ENCODE data around the gene SERINC4.

SERINC4 gene

GRCh38 chr15:43795997-43796396, 4.0 kb downstream of the SERINC4 start:
- FAIRE-seq, result no peak

GRCh38 chr15:43795197-43795596, 4.8 kb downstream of the SERINC4 start:
- FAIRE-seq, result no peak

- FAIRE-seq, result no peak
Observed at GRCh38 chr15:43794269-43795037, 5.6 kb downstream of the SERINC4 start.

- no peak for FAIRE-seq
Observed at GRCh38 chr15:43793647-43794046, 6.4 kb downstream of the SERINC4 start.

GRCh38 chr15:43792761-43793476, 7.1 kb downstream of the SERINC4 start:
- no peak for FAIRE-seq

GRCh38 chr15:43791993-43792760, 7.8 kb downstream of the SERINC4 start, which contains the start of gene SERF2:
Gene SERF2, plus strand, starts transcription at chr15:43792320. Its CDS starts 57 bp downstream, at chr15:43792377.
- FAIRE-seq, result peak; percentile 96

- no peak for FAIRE-seq
Observed at GRCh38 chr15:43789409-43789808, 10.6 kb downstream of the SERINC4 start.

- FAIRE-seq, result no peak
Observed at GRCh38 chr15:43779016-43779415, 21.0 kb downstream of the SERINC4 start.

GRCh38 chr15:43777267-43777914, 22.6 kb downstream of the SERINC4 start:
- FAIRE-seq, result no peak

- FAIRE-seq, result no peak
Observed at GRCh38 chr15:43776718-43777266, 23.2 kb downstream of the SERINC4 start, which contains the start of gene ELL3. Gene ELL3, minus strand, starts transcription at chr15:43776966. Its CDS starts 65 bp downstream, at chr15:43776901.

GRCh38 chr15:43776101-43776717, 23.8 kb downstream of the SERINC4 start:
- no peak for FAIRE-seq

GRCh38 chr15:43775411-43775965, 24.5 kb downstream of the SERINC4 start:
- no peak for FAIRE-seq

GRCh38 chr15:43774062-43774461, 26.0 kb downstream of the SERINC4 start:
- no peak for FAIRE-seq

GRCh38 chr15:43772624-43773023, 27.4 kb downstream of the SERINC4 start:
- FAIRE-seq, result no peak

GRCh38 chr15:43771816-43772215, 28.2 kb downstream of the SERINC4 start:
- no peak for FAIRE-seq

- no peak for FAIRE-seq
Observed at GRCh38 chr15:43769584-43770228, 30.3 kb downstream of the SERINC4 start.

GRCh38 chr15:43763819-43764446, 36.1 kb downstream of the SERINC4 start:
- FAIRE-seq, result no peak

GRCh38 chr15:43762824-43763223, 37.2 kb downstream of the SERINC4 start:
- no peak for FAIRE-seq

GRCh38 chr15:43751885-43752284, 48.1 kb downstream of the SERINC4 start:
- FAIRE-seq, result no peak

GRCh38 chr15:43749690-43750345, 50.2 kb downstream of the SERINC4 start:
- FAIRE-seq, result no peak
